Measurements from ENCODE around the gene KATNB1. TPM values are rescaled to one million over a fixed set of nuclear protein-coding genes. Genes with fewer than 3 reads are reported as not detected.
A peak's percentile ranks its signal among the peaks of the same experiment; 100 is the strongest.

Gene KATNB1
- total RNA-seq, 1 donor from 2014 or later: 33.5 TPM

DNA sequence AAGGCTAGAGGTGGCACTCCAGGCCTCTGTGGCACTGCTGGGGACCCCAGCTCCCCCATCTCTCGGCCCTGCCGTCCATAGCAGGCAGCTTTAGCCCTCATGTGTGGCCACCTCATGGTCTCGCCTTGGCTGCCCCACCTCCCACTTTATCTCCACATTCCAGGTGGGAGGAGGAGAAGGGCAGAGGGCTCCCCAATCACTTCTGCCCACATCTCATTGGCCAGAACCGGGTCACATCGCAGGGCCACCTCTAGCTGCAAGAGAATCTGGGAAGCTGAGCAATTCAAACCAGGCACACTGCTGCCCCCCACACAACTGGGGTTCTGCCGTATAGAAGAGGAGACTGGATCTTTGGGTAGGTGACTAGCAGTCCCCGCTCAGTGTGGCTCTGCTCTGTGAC lies 39.3 kb upstream of the KATNB1 start:
- Mint-ChIP-seq H3K9me3 (no peaks in the 10 kb centered on the region), H3K27ac (no peak overlapping the region), H3K27me3 (ENCODE audit: insufficient read depth, low read depth) (peaks cover 9% of the 10 kb centered on the region), H3K4me1 (peaks cover 24% of the 10 kb centered on the region), H3K36me3 (no peaks in the 10 kb centered on the region), H3K4me3 (no peak overlapping the region)
- no peaks in the 10 kb centered on the region for H3F3A ChIP-seq (ENCODE audit: low read depth)
- no peak overlapping the region for H3K4me3 ChIP-seq
- DNase-seq (ENCODE audit: low spot score): no peak
- H3K9ac ChIP-seq: no peak overlapping the region
- no peak overlapping the region for H3K27ac ChIP-seq
- no peaks in the 10 kb centered on the region for H3K36me3 ChIP-seq
- no peaks in the 10 kb centered on the region for H3K79me2 ChIP-seq (ENCODE audit: low read depth)
- no peaks in the 10 kb centered on the region for H3K9me3 ChIP-seq (ENCODE audit: low read depth)
- TF ChIP-seq, protein P1, sequence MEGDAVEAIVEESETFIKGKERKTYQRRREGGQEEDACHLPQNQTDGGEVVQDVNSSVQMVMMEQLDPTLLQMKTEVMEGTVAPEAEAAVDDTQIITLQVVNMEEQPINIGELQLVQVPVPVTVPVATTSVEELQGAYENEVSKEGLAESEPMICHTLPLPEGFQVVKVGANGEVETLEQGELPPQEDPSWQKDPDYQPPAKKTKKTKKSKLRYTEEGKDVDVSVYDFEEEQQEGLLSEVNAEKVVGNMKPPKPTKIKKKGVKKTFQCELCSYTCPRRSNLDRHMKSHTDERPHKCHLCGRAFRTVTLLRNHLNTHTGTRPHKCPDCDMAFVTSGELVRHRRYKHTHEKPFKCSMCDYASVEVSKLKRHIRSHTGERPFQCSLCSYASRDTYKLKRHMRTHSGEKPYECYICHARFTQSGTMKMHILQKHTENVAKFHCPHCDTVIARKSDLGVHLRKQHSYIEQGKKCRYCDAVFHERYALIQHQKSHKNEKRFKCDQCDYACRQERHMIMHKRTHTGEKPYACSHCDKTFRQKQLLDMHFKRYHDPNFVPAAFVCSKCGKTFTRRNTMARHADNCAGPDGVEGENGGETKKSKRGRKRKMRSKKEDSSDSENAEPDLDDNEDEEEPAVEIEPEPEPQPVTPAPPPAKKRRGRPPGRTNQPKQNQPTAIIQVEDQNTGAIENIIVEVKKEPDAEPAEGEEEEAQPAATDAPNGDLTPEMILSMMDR (IDR thresholded peaks at IDR 0.05): no peak
- TF ChIP-seq EZH2phosphoT487 (IDR thresholded peaks at IDR 0.05) (no peak), EZH2 (IDR thresholded peaks at IDR 0.05) (no peak)
- H3K4me2 ChIP-seq: no peak overlapping the region
- peaks cover 9% of the 10 kb centered on the region for H3K4me1 ChIP-seq
- no peak overlapping the region for H2AFZ ChIP-seq (replicated peaks)
- H4K20me1 ChIP-seq (ENCODE audit: low read depth): no peaks in the 10 kb centered on the region
- no peaks in the 10 kb centered on the region for H3K27me3 ChIP-seq

DNA sequence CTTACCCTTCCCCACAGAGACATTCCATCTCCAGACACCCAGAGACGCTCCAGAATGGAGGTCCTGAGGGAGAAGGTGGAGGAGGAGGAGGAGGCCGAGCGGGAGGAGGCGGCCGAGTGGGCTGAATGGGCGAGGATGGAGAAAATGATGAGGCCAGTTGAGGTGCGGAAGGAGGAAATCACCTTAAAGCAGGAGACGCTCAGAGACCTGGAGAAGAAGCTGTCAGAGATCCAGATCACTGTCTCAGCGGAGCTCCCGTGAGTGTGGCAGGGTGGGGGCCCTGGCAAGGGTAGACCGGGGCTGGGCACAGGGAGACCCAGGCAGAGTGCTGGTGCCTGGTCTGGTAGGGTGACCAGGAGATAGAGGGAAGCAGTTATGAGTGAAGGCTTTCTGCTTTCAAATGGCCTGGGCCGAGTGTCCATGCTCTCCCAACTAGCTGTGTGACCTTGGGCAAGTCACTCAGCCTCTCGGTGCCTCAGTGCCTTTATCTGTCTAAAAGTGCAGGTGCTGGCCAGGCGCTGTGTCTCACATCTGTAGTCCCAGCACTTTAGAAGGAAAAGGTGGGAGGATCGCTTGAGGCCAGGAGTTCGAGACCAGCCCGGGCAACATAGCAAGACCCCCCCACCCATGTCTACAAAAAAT lies 37.6 kb upstream of the KATNB1 start:
- H3F3A ChIP-seq (ENCODE audit: low read depth): no peaks in the 10 kb centered on the region
- Mint-ChIP-seq H3K36me3 (no peaks in the 10 kb centered on the region), H3K9me3 (no peaks in the 10 kb centered on the region), H3K4me1 (peaks cover 32% of the 10 kb centered on the region), H3K27ac (no peak overlapping the region), H3K4me3 (no peak overlapping the region), H3K27me3 (ENCODE audit: insufficient read depth, low read depth) (peaks cover 9% of the 10 kb centered on the region)
- H3K79me2 ChIP-seq (ENCODE audit: low read depth): no peaks in the 10 kb centered on the region
- TF ChIP-seq EZH2 (IDR thresholded peaks at IDR 0.05) (no peak), EZH2phosphoT487 (IDR thresholded peaks at IDR 0.05) (no peak)
- TF ChIP-seq, protein P1 (IDR thresholded peaks at IDR 0.05): no peak
- no peak overlapping the region for H3K9ac ChIP-seq
- no peak overlapping the region for H3K27ac ChIP-seq
- peaks cover 16% of the 10 kb centered on the region for H3K4me1 ChIP-seq
- no peaks in the 10 kb centered on the region for H4K20me1 ChIP-seq (ENCODE audit: low read depth)
- no peaks in the 10 kb centered on the region for H3K9me3 ChIP-seq (ENCODE audit: low read depth)
- H3K36me3 ChIP-seq: no peaks in the 10 kb centered on the region
- H2AFZ ChIP-seq (replicated peaks): no peak overlapping the region
- no peaks in the 10 kb centered on the region for H3K27me3 ChIP-seq
- no peak for DNase-seq (ENCODE audit: low spot score)
- no peak overlapping the region for H3K4me2 ChIP-seq
- H3K4me3 ChIP-seq: no peak overlapping the region

DNA sequence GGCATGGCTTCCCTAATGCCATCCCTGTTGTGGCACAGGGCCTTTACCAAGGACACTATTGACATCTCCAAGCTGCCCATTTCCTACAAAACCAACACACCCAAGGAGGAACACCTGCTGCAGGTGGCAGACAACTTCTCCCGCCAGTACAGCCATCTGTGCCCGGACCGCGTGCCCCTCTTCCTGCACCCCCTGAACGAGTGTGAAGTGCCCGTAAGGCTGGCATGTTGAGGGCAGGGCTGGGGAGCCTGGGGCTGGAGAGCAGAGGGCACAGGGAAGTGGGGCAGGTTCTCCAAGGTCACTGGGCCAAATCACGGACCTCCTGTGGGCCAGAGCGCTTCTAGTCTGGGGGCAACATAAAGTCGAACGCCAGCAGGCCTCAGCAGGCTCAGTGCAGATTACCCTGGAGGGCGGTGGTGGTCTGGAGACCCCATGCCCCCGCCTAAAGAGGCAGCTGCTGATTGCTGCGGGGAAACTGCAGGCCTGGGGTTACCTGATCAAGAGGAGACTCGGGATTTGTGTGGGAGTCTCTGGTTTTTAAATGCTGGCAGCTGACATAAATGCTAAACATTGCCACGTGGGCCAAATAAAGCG lies 36.7 kb upstream of the KATNB1 start:
- H3K4me3 ChIP-seq: no peak overlapping the region
- no peak overlapping the region for H2AFZ ChIP-seq (replicated peaks)
- TF ChIP-seq, protein P1 (IDR thresholded peaks at IDR 0.05): no peak
- TF ChIP-seq EZH2 (IDR thresholded peaks at IDR 0.05) (no peak), EZH2phosphoT487 (IDR thresholded peaks at IDR 0.05) (no peak)
- H3F3A ChIP-seq (ENCODE audit: low read depth): no peaks in the 10 kb centered on the region
- Mint-ChIP-seq H3K9me3 (no peaks in the 10 kb centered on the region), H3K27ac (peak overlapping the region; percentile 69), H3K4me3 (no peak overlapping the region), H3K4me1 (peaks cover 30% of the 10 kb centered on the region), H3K27me3 (ENCODE audit: insufficient read depth, low read depth) (peaks cover 9% of the 10 kb centered on the region), H3K36me3 (no peaks in the 10 kb centered on the region)
- no peak overlapping the region for H3K9ac ChIP-seq
- no peaks in the 10 kb centered on the region for H3K9me3 ChIP-seq (ENCODE audit: low read depth)
- H3K27ac ChIP-seq: no peak overlapping the region
- DNase-seq (ENCODE audit: low spot score): no peak
- H4K20me1 ChIP-seq (ENCODE audit: low read depth): no peaks in the 10 kb centered on the region
- H3K4me1 ChIP-seq: peaks cover 16% of the 10 kb centered on the region
- no peaks in the 10 kb centered on the region for H3K36me3 ChIP-seq
- no peaks in the 10 kb centered on the region for H3K27me3 ChIP-seq
- no peaks in the 10 kb centered on the region for H3K79me2 ChIP-seq (ENCODE audit: low read depth)
- no peak overlapping the region for H3K4me2 ChIP-seq

All from neural progenitor cell (in vitro differentiated cells).